Vagina (tissue), 2 donors: ENCODE data around the gene FBLN1. TPM values are rescaled to one million over a fixed set of nuclear protein-coding genes. Genes with fewer than 3 reads are reported as not detected.

ENCODE experiments used
- DNase-seq, 2 donors: peaks; one replicate each; pipeline ENCODE4 v3.0.0-alpha.2; 2017; ENCODE audit errors: extremely low spot score in 2 of 2
- H3K27ac ChIP-seq: fragments of 200-600 bp; sonication (generic); one replicate; pipeline ENCODE4 v1.5.1; 2019
- H3K27me3 ChIP-seq: fragments of 200-600 bp; sonication (generic); one replicate; pipeline ENCODE4 v1.5.1; 2019
- H3K36me3 ChIP-seq, 2 donors: fragments of 200-600 bp; sonication (generic); one replicate each; pipeline ENCODE4 v1.5.1; 2017 to 2019
- H3K4me1 ChIP-seq: fragments of 200-600 bp; sonication (generic); one replicate; pipeline ENCODE4 v1.5.1; 2019
- H3K4me3 ChIP-seq, 2 donors: fragments of 200-600 bp; sonication (generic); 1 replicate in 1 of 2; 2 replicates in 1 of 2; pipeline ENCODE4 v1.5.1; 2016 to 2019
- H3K9me3 ChIP-seq: fragments of 200-600 bp; sonication (generic); one replicate; pipeline ENCODE4 v1.5.1; 2019
- POLR2A ChIP-seq, 2 donors: fragments of 450-650 bp; IDR thresholded peaks; one replicate each; pipeline ENCODE4 v1.6.1; 2017; ENCODE audit warnings: antibody characterized with exemption in 2 of 2, mild to moderate bottlenecking in 2 of 2, moderate library complexity in 2 of 2
- POLR2AphosphoS5 ChIP-seq, 2 donors: sonication (generic); formaldehyde crosslinking; IDR thresholded peaks; one replicate each; pipeline ENCODE4 v1.9.0; 2017; ENCODE audit warnings: antibody characterized with exemption in 2 of 2, mild to moderate bottlenecking in 2 of 2, low read depth in 1 of 2; ENCODE audit not compliant: insufficient read depth in 1 of 2
- intact Hi-C: fragments of 100-400 bp; cut with DNase I; formaldehyde crosslinking; loops from one replicate; pipeline ENCODE4 v1.15.1; 2023
- small RNA-seq: library from RNA; depleted of rRNA; stranded (forward); fragments of <200 nt; gene quantifications from one replicate; pipeline ENCODE3, GENCODE V24; 2016
- total RNA-seq: library from RNA; depleted of rRNA; stranded (reverse); fragments of >200 nt; gene quantifications from one replicate; pipeline ENCODE4 v1.2.3, GENCODE V29; 2016
- TF ChIP-seq, protein P1 (sequence below), 3 experiments: fragments of 450-650 bp in 2 of 3; fragments of 200-600 bp in 1 of 3; sonication (generic) in 1 of 3; IDR thresholded peaks; one replicate each; pipeline ENCODE4 v1.5.1; 2017 to 2019; ENCODE audit warnings: antibody characterized with exemption in 3 of 3, mild to moderate bottlenecking in 2 of 3, moderate library complexity in 2 of 3

FBLN1 gene
- total RNA-seq, 1 donor from 2014 or later = 1,019 TPM

DNA sequence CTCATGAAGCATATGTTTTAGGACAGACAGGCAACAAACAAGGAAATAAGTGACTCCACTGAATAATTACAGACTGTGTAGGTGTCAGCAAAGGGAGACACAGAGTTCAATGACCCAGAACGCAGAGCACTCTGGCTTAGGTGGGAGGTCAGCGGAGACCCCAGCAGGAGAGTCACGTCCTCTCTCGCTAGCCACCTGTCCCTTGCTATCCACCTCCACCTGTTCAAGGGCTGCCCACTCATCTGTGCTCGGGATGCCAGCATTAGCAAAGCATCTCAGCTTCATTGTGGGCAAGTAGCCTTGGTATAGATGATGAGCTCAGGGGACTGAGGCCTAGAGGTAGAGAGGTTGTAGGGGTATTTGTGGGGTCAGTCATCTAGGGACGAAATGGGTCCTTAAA, 147.1 kb downstream of the FBLN1 start:
- no peak overlapping the region for H3K27ac ChIP-seq
- intact Hi-C loops = loop anchor here (10.0 kb wide), 1 partner anchor 75 kb away; no protein-coding TSS in a partner anchor
- H3K9me3 ChIP-seq = no peaks in the 10 kb centered on the region
- H3K4me1 ChIP-seq = peaks cover 14% of the 10 kb centered on the region
- H3K4me3 ChIP-seq = no peak overlapping the region
- H3K36me3 ChIP-seq = no peaks in the 10 kb centered on the region
- TF ChIP-seq, protein P1, sequence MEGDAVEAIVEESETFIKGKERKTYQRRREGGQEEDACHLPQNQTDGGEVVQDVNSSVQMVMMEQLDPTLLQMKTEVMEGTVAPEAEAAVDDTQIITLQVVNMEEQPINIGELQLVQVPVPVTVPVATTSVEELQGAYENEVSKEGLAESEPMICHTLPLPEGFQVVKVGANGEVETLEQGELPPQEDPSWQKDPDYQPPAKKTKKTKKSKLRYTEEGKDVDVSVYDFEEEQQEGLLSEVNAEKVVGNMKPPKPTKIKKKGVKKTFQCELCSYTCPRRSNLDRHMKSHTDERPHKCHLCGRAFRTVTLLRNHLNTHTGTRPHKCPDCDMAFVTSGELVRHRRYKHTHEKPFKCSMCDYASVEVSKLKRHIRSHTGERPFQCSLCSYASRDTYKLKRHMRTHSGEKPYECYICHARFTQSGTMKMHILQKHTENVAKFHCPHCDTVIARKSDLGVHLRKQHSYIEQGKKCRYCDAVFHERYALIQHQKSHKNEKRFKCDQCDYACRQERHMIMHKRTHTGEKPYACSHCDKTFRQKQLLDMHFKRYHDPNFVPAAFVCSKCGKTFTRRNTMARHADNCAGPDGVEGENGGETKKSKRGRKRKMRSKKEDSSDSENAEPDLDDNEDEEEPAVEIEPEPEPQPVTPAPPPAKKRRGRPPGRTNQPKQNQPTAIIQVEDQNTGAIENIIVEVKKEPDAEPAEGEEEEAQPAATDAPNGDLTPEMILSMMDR (IDR thresholded peaks at IDR 0.05) = no peak
- TF ChIP-seq POLR2A (IDR thresholded peaks at IDR 0.05) (no peak), POLR2AphosphoS5 (IDR thresholded peaks at IDR 0.05; ENCODE audit: insufficient read depth in 1 of 2, low read depth in 1 of 2) (no peak)
- H3K27me3 ChIP-seq = no peaks in the 10 kb centered on the region
- no peak for DNase-seq

DNA sequence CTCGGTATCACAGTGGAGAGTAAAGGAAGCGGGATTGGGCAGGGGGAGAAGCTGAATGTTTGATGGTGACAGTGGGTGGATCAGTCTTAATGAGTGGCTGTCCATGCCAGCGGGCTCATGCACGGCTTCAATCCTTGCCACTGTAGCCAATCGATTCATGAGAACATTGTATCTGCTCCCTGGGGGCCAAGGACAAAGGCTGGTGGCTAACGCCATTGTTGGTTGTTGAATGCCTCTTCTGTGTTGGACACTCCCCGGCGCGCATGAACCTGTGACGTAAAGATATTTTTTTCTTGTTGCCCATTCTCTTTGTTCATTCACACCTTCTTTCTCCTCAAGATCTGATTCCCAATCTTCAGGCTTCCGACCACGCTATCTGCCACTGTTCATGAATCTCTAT, 148.0 kb downstream of the FBLN1 start:
- intact Hi-C loops = no loop called here
- DNase-seq = no peak
- peaks cover 5% of the 10 kb centered on the region for H3K4me1 ChIP-seq
- TF ChIP-seq POLR2AphosphoS5 (IDR thresholded peaks at IDR 0.05; ENCODE audit: insufficient read depth in 1 of 2, low read depth in 1 of 2) = no peak
- TF ChIP-seq POLR2A (IDR thresholded peaks at IDR 0.05) = no peak
- TF ChIP-seq, protein P1 (IDR thresholded peaks at IDR 0.05) = no peak
- no peaks in the 10 kb centered on the region for H3K9me3 ChIP-seq
- no peaks in the 10 kb centered on the region for H3K27me3 ChIP-seq
- no peak overlapping the region for H3K4me3 ChIP-seq
- no peak overlapping the region for H3K27ac ChIP-seq
- H3K36me3 ChIP-seq = no peaks in the 10 kb centered on the region

Small RNA genes lying within 50 kb of the gene (small RNA-seq; reads per million reads assigned to genes)
- not detected for gene RNU6-1161P

Other genes with a start within 250 kb of the FBLN1 start
- gene UPK3A, start 217.9 kb upstream of the FBLN1 start, total RNA-seq = not detected
- gene FAM118A, start 192.9 kb upstream of the FBLN1 start, total RNA-seq = 49.6 TPM
- not detected for gene SMC1B, start 89.3 kb upstream of the FBLN1 start, total RNA-seq
- gene RIBC2, start 89.2 kb upstream of the FBLN1 start, total RNA-seq = 0.49 TPM
- 116 TPM for gene ATXN10, start 169.0 kb downstream of the FBLN1 start, total RNA-seq